Ishikawa (cell line): ENCODE results near the gene BPIFB3.

Experiments used
- EP300 ChIP-seq: IDR thresholded peaks from 2 replicates; pipeline ENCODE4 v1.6.1; 2012; ENCODE audit warnings: borderline replicate concordance
- FOXM1 ChIP-seq: IDR thresholded peaks from 2 replicates; pipeline ENCODE4 v1.6.1; 2012; ENCODE audit warnings: low read depth, borderline replicate concordance
- NFIC ChIP-seq: IDR thresholded peaks from 2 replicates; pipeline ENCODE4 v1.6.1; 2012
- RAD21 ChIP-seq: IDR thresholded peaks from 2 replicates; pipeline ENCODE4 v1.6.1; 2012; ENCODE audit warnings: low read depth
- TAF1 ChIP-seq: IDR thresholded peaks from 2 replicates; pipeline ENCODE4 v1.6.1; 2012; ENCODE audit warnings: low read depth, mild to moderate bottlenecking
- YY1 ChIP-seq: IDR thresholded peaks from 2 replicates; pipeline ENCODE4 v1.6.1; 2012; ENCODE audit warnings: low read depth

GRCh38 chr20:33083544-33084340 lies 30.0 kb downstream of the BPIFB3 start:
- no peak for TF ChIP-seq TAF1
- TF ChIP-seq EP300 = no peak
- no peak for TF ChIP-seq FOXM1
- TF ChIP-seq NFIC = no peak
- no peak for TF ChIP-seq RAD21
- TF ChIP-seq YY1 = no peak
